Esophagus muscularis mucosa (tissue), 4 donors: ENCODE results near the gene TOM1L2.

Experiments used
- EP300 ChIP-seq: sonication (generic); formaldehyde crosslinking; IDR thresholded peaks from one replicate; pipeline ENCODE4 v1.6.1; 2017; ENCODE audit warnings: antibody characterized with exemption
- POLR2A ChIP-seq: fragments of 450-650 bp; IDR thresholded peaks from one replicate; pipeline ENCODE4 v1.6.1; 2017; ENCODE audit warnings: antibody characterized with exemption, moderate library complexity, mild to moderate bottlenecking, low read depth
- TF ChIP-seq, protein P1 (sequence below), 3 experiments: fragments of 200-600 bp in 2 of 3; fragments of 450-650 bp in 1 of 3; sonication (generic) in 2 of 3; IDR thresholded peaks; one replicate each; pipeline ENCODE4 v1.5.1; 2017 to 2019; ENCODE audit warnings: antibody characterized with exemption in 3 of 3, mild to moderate bottlenecking in 2 of 3, moderate library complexity in 1 of 3

DNA sequence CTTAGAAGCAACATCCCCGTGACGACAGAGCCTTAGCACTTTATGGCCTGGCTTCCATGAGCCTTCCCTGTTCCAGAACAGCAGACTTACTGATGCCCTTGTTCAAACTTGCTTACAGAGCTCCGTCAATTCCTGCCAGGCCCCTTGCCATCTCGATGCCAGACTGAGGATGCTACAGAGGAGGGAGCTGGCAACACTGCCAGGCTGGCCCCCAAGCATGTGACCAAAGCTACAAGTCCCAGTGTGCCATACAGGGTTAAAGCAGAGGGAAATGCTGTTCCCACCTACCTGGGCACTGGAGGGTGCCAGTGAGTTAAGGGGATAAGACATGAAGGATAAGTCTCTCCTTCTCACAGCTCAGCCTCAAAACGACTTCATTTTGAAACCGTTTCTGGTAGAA is 102.0 kb downstream of the TOM1L2 start:
- no peak for TF ChIP-seq EP300
- TF ChIP-seq POLR2A, result no peak
- TF ChIP-seq, protein P1, sequence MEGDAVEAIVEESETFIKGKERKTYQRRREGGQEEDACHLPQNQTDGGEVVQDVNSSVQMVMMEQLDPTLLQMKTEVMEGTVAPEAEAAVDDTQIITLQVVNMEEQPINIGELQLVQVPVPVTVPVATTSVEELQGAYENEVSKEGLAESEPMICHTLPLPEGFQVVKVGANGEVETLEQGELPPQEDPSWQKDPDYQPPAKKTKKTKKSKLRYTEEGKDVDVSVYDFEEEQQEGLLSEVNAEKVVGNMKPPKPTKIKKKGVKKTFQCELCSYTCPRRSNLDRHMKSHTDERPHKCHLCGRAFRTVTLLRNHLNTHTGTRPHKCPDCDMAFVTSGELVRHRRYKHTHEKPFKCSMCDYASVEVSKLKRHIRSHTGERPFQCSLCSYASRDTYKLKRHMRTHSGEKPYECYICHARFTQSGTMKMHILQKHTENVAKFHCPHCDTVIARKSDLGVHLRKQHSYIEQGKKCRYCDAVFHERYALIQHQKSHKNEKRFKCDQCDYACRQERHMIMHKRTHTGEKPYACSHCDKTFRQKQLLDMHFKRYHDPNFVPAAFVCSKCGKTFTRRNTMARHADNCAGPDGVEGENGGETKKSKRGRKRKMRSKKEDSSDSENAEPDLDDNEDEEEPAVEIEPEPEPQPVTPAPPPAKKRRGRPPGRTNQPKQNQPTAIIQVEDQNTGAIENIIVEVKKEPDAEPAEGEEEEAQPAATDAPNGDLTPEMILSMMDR (IDR thresholded peaks at IDR 0.05), result no peak
